Psoas muscle (tissue), 8 donors: Measurements from ENCODE around the gene CLBA1. TPM values are rescaled to one million over a fixed set of nuclear protein-coding genes. Genes with fewer than 3 reads are reported as not detected.
"Not testable (repeated sequence)": the region's sequence is repeated elsewhere in the genome, so short reads cannot be mapped to it uniquely, and the experiment has no call there.

Source experiments
- ATAC-seq, 4 donors: fragments of 200-7000 bp; cut with Tn5 transposase; one replicate each; pipeline ENCODE4 v1.9.1; 2020; ENCODE audit warnings: moderate library complexity in 3 of 4, mild to moderate bottlenecking in 2 of 4
- DNase-seq, 2 donors: peaks; one replicate each; pipeline ENCODE4 v3.0.0-alpha.2; 2020
- H3K27ac ChIP-seq: fragments of 200-600 bp; one replicate; pipeline ENCODE4 v1.8.0; 2022
- H3K27me3 ChIP-seq, 3 donors: fragments of 200-600 bp in 1 of 3; one replicate each; pipeline versions ENCODE4 v1.6.1 to v1.8.0; 2013 to 2022; ENCODE audit warnings: low read length in 2 of 3, mild to moderate bottlenecking in 2 of 3, moderate library complexity in 1 of 3; ENCODE audit not compliant: insufficient read depth in 3 of 3
- H3K36me3 ChIP-seq, 2 donors: fragments of 200-600 bp in 1 of 2; one replicate each; pipeline versions ENCODE4 v1.6.1 to v1.8.0; 2013 to 2022; ENCODE audit warnings: low read depth in 1 of 2, mild to moderate bottlenecking in 1 of 2, moderate library complexity in 1 of 2; ENCODE audit not compliant: insufficient read depth in 1 of 2
- H3K4me1 ChIP-seq: fragments of 200-600 bp; one replicate; pipeline ENCODE4 v1.8.0; 2022
- H3K4me3 ChIP-seq: fragments of 200-600 bp; one replicate; pipeline ENCODE4 v1.8.0; 2022; ENCODE audit warnings: mild to moderate bottlenecking
- H3K9me3 ChIP-seq: fragments of 200-600 bp; one replicate; pipeline ENCODE4 v1.8.0; 2022
- WGBS, 3 donors: extraction: QIAGEN DNeasy Blood & Tissue Kit; methylation state at CpG; one replicate each; pipeline versions ENCODE4 v1.1.6 to v1.1.7; 2013; 5-methylcytosine and 5-hydroxymethylcytosine counted together
- intact Hi-C, 2 donors: fragments of 100-400 bp; cut with DNase I; formaldehyde crosslinking; loops; one replicate each; pipeline versions ENCODE4 v1.11.0 to v1.14.2; 2022
- polyA plus RNA-seq, 3 donors: library from polyadenylated mRNA; stranded (reverse); fragments of 200-250 nt; gene quantifications; one replicate each; pipeline ENCODE4 v1.2.3, GENCODE V29; 2013
- total RNA-seq, 4 donors: library from RNA; stranded (reverse); fragmentation: NEBNext Ultra II Directional in 2 of 4; extraction: Animal tissue kit (Norgen Biotek cat#: 25700) in 2 of 4; gene quantifications; one replicate each; pipeline versions ENCODE4 v1.2.1 to v1.2.4, GENCODE V29; 2021 to 2023
- TF ChIP-seq, protein P1 (sequence below): fragments of 200-600 bp; IDR thresholded peaks from one replicate; pipeline ENCODE4 v1.8.0; 2022; ENCODE audit warnings: antibody characterized with exemption
- donor health status: healthy with polysubstance abuse.
- donor health status: DM: no; HTN: no; CAD: no; lungs with moderate emphysema.
- donor health status: Bipolar disorder and iron deficiency.
- donor health status: healthy.
- donor health status: DM: yes; HTN: yes; CAD: no.
- donor health status: DM: no; HTN: no; CAD: no.
- donor health status: DM: no; HTN: no; CAD: no.
- donor health status: DM: yes; HTN: yes; CAD: no.

CLBA1 gene
- total and polyA plus RNA-seq, 7 donors = 1.3 to 6.8 (median 1.7) TPM

DNA sequence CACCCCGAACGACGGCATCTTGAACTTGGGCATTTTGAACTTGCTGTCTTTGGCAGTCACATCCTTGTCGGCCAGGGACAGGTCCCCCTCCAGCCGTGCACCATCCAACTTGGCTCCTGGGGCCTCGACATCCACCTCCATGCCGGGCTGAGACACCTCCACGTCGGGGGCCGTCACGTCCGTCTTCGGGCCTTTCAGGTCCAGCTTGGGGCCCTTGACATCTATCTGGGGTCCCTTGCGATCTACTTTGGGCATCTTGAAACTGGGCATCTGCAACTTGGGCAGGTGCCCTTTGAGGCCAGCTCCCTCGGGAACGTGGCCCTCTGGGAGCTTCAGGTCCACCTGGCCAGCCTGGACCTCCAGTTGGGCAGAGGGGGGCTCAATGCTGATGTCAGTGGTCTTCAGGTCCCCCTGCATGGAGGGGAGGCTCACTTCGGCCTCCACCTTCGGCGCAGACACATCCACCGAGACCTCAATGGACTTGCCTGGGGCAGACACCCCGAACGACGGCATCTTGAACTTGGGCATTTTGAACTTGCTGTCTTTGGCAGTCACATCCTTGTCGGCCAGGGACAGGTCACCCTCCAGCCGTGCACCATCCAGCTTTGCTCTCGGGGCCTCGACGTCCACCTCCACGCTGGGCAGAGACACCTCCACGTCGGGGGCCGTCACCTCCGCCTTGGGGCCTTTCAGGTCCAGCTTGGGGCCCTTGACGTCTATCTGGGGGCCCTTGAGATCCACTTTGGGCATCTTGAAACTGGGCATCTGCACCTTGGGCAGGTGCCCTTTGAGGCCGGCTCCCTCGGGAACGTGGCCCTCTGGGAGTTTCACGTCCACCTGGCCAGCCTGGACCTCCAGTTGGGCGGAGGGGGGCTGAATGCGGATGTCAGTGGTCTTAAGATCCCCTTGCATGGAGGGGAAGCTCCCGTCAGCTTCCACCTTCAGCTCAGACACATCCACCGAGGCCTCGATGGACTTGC lies 39.3 kb upstream of the CLBA1 start:
- H3K36me3 ChIP-seq = not testable (repeated sequence)

GRCh38 chr14:104947201-104947600 lies 38.4 kb upstream of the CLBA1 start:
- WGBS, 3 donors = 93 to 95% (median 94%) methylated on average over 13 of the region's 13 CpGs
- H3K4me1 ChIP-seq, DNase-seq, H3K4me3 ChIP-seq, intact Hi-C loops, H3K36me3 ChIP-seq, ATAC-seq, H3K9me3 ChIP-seq, H3K27me3 ChIP-seq, H3K27ac ChIP-seq: not testable (repeated sequence)

More for the DNA sequence above, 39.3 kb upstream of the CLBA1 start:
- 90 to 94% (median 91%) methylated on average over 39 to 40 of the region's 43 CpGs for WGBS, 3 donors
- ATAC-seq, H3K4me1 ChIP-seq, H3K9me3 ChIP-seq, intact Hi-C loops, H3K27me3 ChIP-seq, H3K27ac ChIP-seq, H3K4me3 ChIP-seq: not testable (repeated sequence)
- peak in 1 of 2 donors; percentile 39 for DNase-seq

GRCh38 chr14:104947881-104948735 lies 37.5 kb upstream of the CLBA1 start:
- H3K27me3 ChIP-seq, H3K27ac ChIP-seq, ATAC-seq, H3K4me1 ChIP-seq, H3K36me3 ChIP-seq, H3K9me3 ChIP-seq, H3K4me3 ChIP-seq, intact Hi-C loops: not testable (repeated sequence)
- WGBS, 3 donors = 93 to 95% (median 93%) methylated on average over 35 of the region's 35 CpGs
- DNase-seq = peak in 1 of 2 donors; percentile 42

GRCh38 chr14:104948736-104949031 lies 36.9 kb upstream of the CLBA1 start:
- H3K36me3 ChIP-seq = no peaks in the 10 kb centered on the region
- no peaks in the 10 kb centered on the region for H3K4me1 ChIP-seq
- no peak overlapping the region for H3K27ac ChIP-seq
- intact Hi-C loops = no loop called here
- DNase-seq (no peak), ATAC-seq (no peak)
- H3K27me3 ChIP-seq = peaks cover 0 to 2% (median 0%) of the 10 kb centered on the region in 3 donors
- no peak overlapping the region for H3K4me3 ChIP-seq
- no peaks in the 10 kb centered on the region for H3K9me3 ChIP-seq
- TF ChIP-seq, protein P1, sequence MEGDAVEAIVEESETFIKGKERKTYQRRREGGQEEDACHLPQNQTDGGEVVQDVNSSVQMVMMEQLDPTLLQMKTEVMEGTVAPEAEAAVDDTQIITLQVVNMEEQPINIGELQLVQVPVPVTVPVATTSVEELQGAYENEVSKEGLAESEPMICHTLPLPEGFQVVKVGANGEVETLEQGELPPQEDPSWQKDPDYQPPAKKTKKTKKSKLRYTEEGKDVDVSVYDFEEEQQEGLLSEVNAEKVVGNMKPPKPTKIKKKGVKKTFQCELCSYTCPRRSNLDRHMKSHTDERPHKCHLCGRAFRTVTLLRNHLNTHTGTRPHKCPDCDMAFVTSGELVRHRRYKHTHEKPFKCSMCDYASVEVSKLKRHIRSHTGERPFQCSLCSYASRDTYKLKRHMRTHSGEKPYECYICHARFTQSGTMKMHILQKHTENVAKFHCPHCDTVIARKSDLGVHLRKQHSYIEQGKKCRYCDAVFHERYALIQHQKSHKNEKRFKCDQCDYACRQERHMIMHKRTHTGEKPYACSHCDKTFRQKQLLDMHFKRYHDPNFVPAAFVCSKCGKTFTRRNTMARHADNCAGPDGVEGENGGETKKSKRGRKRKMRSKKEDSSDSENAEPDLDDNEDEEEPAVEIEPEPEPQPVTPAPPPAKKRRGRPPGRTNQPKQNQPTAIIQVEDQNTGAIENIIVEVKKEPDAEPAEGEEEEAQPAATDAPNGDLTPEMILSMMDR = no peak
- 90 to 94% (median 93%) methylated on average over 7 to 11 of the region's 11 CpGs for whole genome bisulfite sequencing, 3 donors

GRCh38 chr14:104949406-104949955 lies 36.1 kb upstream of the CLBA1 start:
- H3K27ac ChIP-seq, ATAC-seq, intact Hi-C loops, H3K9me3 ChIP-seq, H3K36me3 ChIP-seq, H3K4me3 ChIP-seq, H3K27me3 ChIP-seq, H3K4me1 ChIP-seq: not testable (repeated sequence)
- peak in 1 of 2 donors; percentile 23 for DNase-seq
- 94 to 95% (median 94%) methylated on average over 19 to 24 of the region's 24 CpGs for WGBS, 3 donors

DNA sequence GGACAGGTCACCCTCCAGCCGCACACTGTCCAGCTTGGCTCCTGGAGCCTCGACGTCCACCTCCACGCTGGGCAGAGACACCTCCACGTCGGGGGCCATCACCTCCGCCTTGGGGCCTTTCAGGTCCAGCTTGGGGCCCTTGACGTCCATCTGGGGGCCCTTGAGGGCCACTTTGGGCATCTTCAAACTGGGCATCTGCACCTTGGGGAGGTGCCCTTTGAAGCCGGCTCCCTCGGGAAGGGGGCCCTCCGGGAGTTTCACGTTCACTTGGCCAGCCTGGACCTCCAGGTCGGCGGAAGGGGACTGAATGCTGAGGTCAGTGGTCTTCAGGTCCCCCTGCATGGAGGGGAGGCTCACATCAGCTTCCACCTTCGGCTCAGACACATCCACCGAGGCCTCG lies 35.6 kb upstream of the CLBA1 start:
- Histone ChIP-seq H3K4me3 (no peak overlapping the region), H3K36me3 (no peaks in the 10 kb centered on the region), H3K27ac (no peak overlapping the region), H3K4me1 (no peaks in the 10 kb centered on the region), H3K27me3 (peaks cover 0 to 3% (median 0%) of the 10 kb centered on the region in 3 donors), H3K9me3 (no peaks in the 10 kb centered on the region)
- TF ChIP-seq, protein P1 = no peak
- ATAC-seq (no peak), DNase-seq (peak in 1 of 2 donors; percentile 12)
- WGBS, 3 donors = 90 to 94% (median 91%) methylated on average over 17 of the region's 17 CpGs
- intact Hi-C loops = no loop called here

DNA sequence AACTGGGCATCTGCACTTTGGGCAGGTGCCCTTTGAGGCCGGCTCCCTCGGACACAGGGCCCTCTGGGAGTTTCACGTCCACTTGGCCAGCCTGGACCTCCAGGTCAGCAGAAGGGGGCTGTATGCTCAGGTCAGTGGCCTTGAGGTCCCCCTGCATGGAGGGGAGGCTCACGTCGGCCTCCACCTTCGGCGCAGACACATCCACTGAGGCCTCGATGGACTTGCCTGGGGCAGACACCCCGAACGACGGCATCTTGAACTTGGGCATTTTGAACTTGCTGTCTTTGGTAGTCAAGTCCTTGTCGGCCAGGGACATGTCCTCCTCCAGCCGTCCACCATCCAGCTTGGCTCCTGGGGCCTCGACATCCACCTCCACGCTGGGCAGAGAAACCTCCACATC lies 34.9 kb upstream of the CLBA1 start:
- H3K4me1 ChIP-seq, DNase-seq, H3K4me3 ChIP-seq, H3K27ac ChIP-seq, intact Hi-C loops, H3K36me3 ChIP-seq, H3K9me3 ChIP-seq, H3K27me3 ChIP-seq, ATAC-seq: not testable (repeated sequence)
- 88 to 95% (median 92%) methylated on average over 11 to 15 of the region's 15 CpGs for WGBS, 3 donors

- ATAC-seq, H3K27ac ChIP-seq, H3K36me3 ChIP-seq, H3K4me1 ChIP-seq, H3K27me3 ChIP-seq, H3K9me3 ChIP-seq, H3K4me3 ChIP-seq, intact Hi-C loops: not testable (repeated sequence)
- WGBS, 3 donors = 86 to 93% (median 89%) methylated on average over 24 to 27 of the region's 28 CpGs
- peak in 1 of 2 donors; percentile 35 for DNase-seq
These were observed 33.5 kb upstream of the CLBA1 start for GRCh38 chr14:104951863-104952657.
